Measurements from ENCODE around the gene PPARGC1A. TPM values are rescaled to one million over a fixed set of nuclear protein-coding genes. Genes with fewer than 3 reads are reported as not detected.

PPARGC1A gene
- total and polyA plus RNA-seq, 4 donors, result 7.7 to 34.6 (median 16.3) TPM

GRCh38 chr4:23890369-23891063, 669 bp upstream of the PPARGC1A start (continued):
- TF ChIP-seq GABPA (IDR thresholded peaks at IDR 0.05 in 1 of 2, conservative IDR thresholded peaks at IDR 0.05 in 1 of 2), result no peak
- TF ChIP-seq FOXA2 (IDR thresholded peaks at IDR 0.05), result peak; percentile 32

- peak overlapping the region; percentile 86 to 99 for H3K9ac ChIP-seq (ENCODE audit: low read depth in 1 of 2, low read length in 2 of 2)
- peak overlapping the region; percentile 48 to 81 (median 80) for H3K4me3 ChIP-seq (ENCODE audit: low read depth in 1 of 3, low read length in 3 of 3)
- H3K36me3 ChIP-seq (ENCODE audit: control insufficient read depth in 4 of 4, insufficient read depth in 3 of 4, low read depth in 1 of 4, low read length in 3 of 4), result no peaks in the 10 kb centered on the region
- H3K4me1 ChIP-seq (ENCODE audit: control insufficient read depth in 4 of 4, insufficient read depth in 4 of 4, low read length in 3 of 4), result peaks cover 3 to 25% (median 12%) of the 10 kb centered on the region in 4 donors
- no peak for DNase-seq (ENCODE audit: low spot score)
- no peaks in the 10 kb centered on the region for H3K27me3 ChIP-seq (ENCODE audit: control insufficient read depth in 4 of 4, insufficient read depth in 4 of 4, low read length in 3 of 4)
- 4% methylated on average over 3 of the region's 3 CpGs for WGBS
- no peaks in the 10 kb centered on the region for H3K9me3 ChIP-seq (ENCODE audit: control insufficient read depth in 4 of 4, low read length in 3 of 4)
- no peak for TF ChIP-seq RXRA (IDR thresholded peaks at IDR 0.05)
- TF ChIP-seq MAX (IDR thresholded peaks at IDR 0.05), result peak; percentile 3
- peak overlapping the region; percentile 88 to 91 for H3K27ac ChIP-seq (ENCODE audit: low read depth in 1 of 2, low read length in 2 of 2)
These were observed 456 bp downstream of the PPARGC1A start for GRCh38 chr4:23889391-23889790.

- Histone ChIP-seq H3K27ac (ENCODE audit: low read depth in 1 of 2, low read length in 2 of 2) (peak overlapping the region; percentile 88 to 91), H3K9ac (ENCODE audit: low read depth in 1 of 2, low read length in 2 of 2) (peak overlapping the region; percentile 86 to 99)
- 5% methylated on average over 25 of the region's 25 CpGs for WGBS
These were observed 1.2 kb downstream of the PPARGC1A start for GRCh38 chr4:23888421-23889319.

More at GRCh38 chr4:23888421-23889319, 1.2 kb downstream of the PPARGC1A start:
- Histone ChIP-seq H3K9me3 (ENCODE audit: control insufficient read depth in 4 of 4, low read length in 3 of 4) (no peaks in the 10 kb centered on the region), H3K36me3 (ENCODE audit: control insufficient read depth in 4 of 4, insufficient read depth in 3 of 4, low read depth in 1 of 4, low read length in 3 of 4) (no peaks in the 10 kb centered on the region), H3K4me1 (ENCODE audit: control insufficient read depth in 4 of 4, insufficient read depth in 4 of 4, low read length in 3 of 4) (peaks cover 3 to 25% (median 14%) of the 10 kb centered on the region in 4 donors), H3K27me3 (ENCODE audit: control insufficient read depth in 4 of 4, insufficient read depth in 4 of 4, low read length in 3 of 4) (no peaks in the 10 kb centered on the region), H3K4me3 (ENCODE audit: low read depth in 1 of 3, low read length in 3 of 3) (peak overlapping the region; percentile 48 to 81 (median 80))
- no peak for DNase-seq (ENCODE audit: low spot score)
- no peak for TF ChIP-seq FOXA2 (IDR thresholded peaks at IDR 0.05)
- no peak for TF ChIP-seq NR2F2 (IDR thresholded peaks at IDR 0.05)
- TF ChIP-seq CTCF (IDR thresholded peaks at IDR 0.05; ENCODE audit: low read depth, low read length, missing input control), result no peak
- no peak for TF ChIP-seq HNF4G (IDR thresholded peaks at IDR 0.05)
- TF ChIP-seq JUND (IDR thresholded peaks at IDR 0.05), result peak in 1 of 2 donors; percentile 9
- TF ChIP-seq MAX (IDR thresholded peaks at IDR 0.05), result peak; percentile 28
- TF ChIP-seq REST (IDR thresholded peaks at IDR 0.05), result peak; percentile 85
- peak; percentile 63 to 84 for TF ChIP-seq RXRA (IDR thresholded peaks at IDR 0.05)
- TF ChIP-seq YY1 (IDR thresholded peaks at IDR 0.05), result peak; percentile 71
- TF ChIP-seq GABPA (IDR thresholded peaks at IDR 0.05 in 1 of 2, conservative IDR thresholded peaks at IDR 0.05 in 1 of 2), result no peak
- TF ChIP-seq RAD21 (IDR thresholded peaks at IDR 0.05), result peak in 1 of 2 donors; percentile 12
- TF ChIP-seq HNF4A (conservative IDR thresholded peaks at IDR 0.05), result peak; percentile 16 to 25
- peak in 1 of 2 donors; percentile 36 for TF ChIP-seq EGR1 (IDR thresholded peaks at IDR 0.05; ENCODE audit: low read depth in 2 of 2)
- TF ChIP-seq ATF3 (IDR thresholded peaks at IDR 0.05), result no peak
- TF ChIP-seq SP1 (IDR thresholded peaks at IDR 0.05), result peak; percentile 48
- peak; percentile 89 for TF ChIP-seq TAF1 (conservative IDR thresholded peaks at IDR 0.05)
- TF ChIP-seq ZBTB33 (IDR thresholded peaks at IDR 0.05), result peak; percentile 33
- TF ChIP-seq FOXA1 (IDR thresholded peaks at IDR 0.05), result no peak

Data from liver (tissue), 9 donors.